Measurements from ENCODE around the gene S100A5. TPM values are rescaled to one million over a fixed set of nuclear protein-coding genes. Genes with fewer than 3 reads are reported as not detected.
A peak's percentile ranks its signal among the peaks of the same experiment; 100 is the strongest.

S100A5 gene
- total and polyA plus RNA-seq, 9 of the 15 experiments (the other 6 are each of a cell fraction or from before 2014, with no cell fraction given) = 0.56 to 1.4 (median 0.64) TPM; not detected in 5

DNA sequence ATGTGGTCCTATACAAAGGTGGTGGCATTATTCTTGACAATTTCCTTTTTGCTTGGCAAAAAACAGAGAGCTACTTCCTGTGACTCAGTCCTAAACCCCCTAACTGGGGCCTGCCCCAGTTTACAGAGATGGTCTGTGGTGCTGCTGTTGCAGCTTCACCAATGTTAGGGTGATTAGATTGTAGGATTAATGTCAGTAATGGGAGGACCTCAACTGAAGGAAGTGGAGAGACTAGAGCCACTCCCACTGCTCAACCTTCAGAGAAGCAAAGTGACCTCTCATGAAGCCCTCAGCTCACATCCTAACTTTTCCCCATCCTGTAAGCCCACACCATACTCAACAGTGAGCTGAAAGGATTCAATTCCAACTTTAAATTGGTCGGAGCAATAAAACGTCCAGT is 8.6 kb downstream of the S100A5 start:
- no peak overlapping the region for H3K27ac ChIP-seq (ENCODE audit: extremely low read depth, low read depth, low read length)
- ATAC-seq = peak; percentile 18
- CTCF ChIA-PET (ENCODE audit: low intra/inter-chr PET ratio) = interaction anchor here (1.0 to 2.4 kb wide), 2 partner anchors 36 to 455 kb away, joined by 3 to 21 read pairs; partner anchors contain the start of gene RAB13
- intact Hi-C loops (cut with micrococcal nuclease) (loop anchor here (1.0 to 5.0 kb wide), 2 partner anchors 36 to 100 kb away; partner anchors contain the start of gene CHTOP), in situ Hi-C loops (cut with MboI) (loop anchor here (5.0 kb wide), 1 partner anchor 35 kb away; the partner anchor contains the start of gene S100A2)
- peak overlapping the region; percentile 54 for H2AFZ ChIP-seq (ENCODE audit: low read depth, low read length)
- H3K9me3 ChIP-seq (replicated peaks; ENCODE audit: control insufficient read depth, insufficient read depth, low read depth, low read length) = no peaks in the 10 kb centered on the region
- BruUV-seq (replicated peaks) = no TSS peak
- H3K4me2 ChIP-seq (ENCODE audit: insufficient read depth, low read length) = no peak overlapping the region
- TF ChIP-seq NFATC3 (IDR thresholded peaks at IDR 0.05) = no peak
- H3K79me2 ChIP-seq (ENCODE audit: control insufficient read depth, insufficient read depth, low read length) = no peaks in the 10 kb centered on the region; the same call in 2 of the 3 replicates
- FAIRE-seq = peak; percentile 37
- no peaks in the 10 kb centered on the region for H3K9me1 ChIP-seq (ENCODE audit: control insufficient read depth, insufficient read depth, low read length)
- H3K27me3 ChIP-seq (ENCODE audit: control insufficient read depth in 2 of 2, insufficient read depth in 2 of 2, low read length in 2 of 2) = no peaks in the 10 kb centered on the region
- POLR2A ChIA-PET = interaction anchor here (0.7 to 1.4 kb wide), 4 partner anchors 8 to 183 kb away, joined by 3 to 7 read pairs (median 4); partner anchors contain the start of gene S100A5
- DNase-seq (ENCODE audit: extremely low read depth in 1 of 4, low spot score in 3 of 4) = no peak
- H4K20me1 ChIP-seq (replicated peaks; ENCODE audit: control insufficient read depth, insufficient read depth, low read length) = no peaks in the 10 kb centered on the region
- 28% methylated on average over 2 of the region's 2 CpGs for WGBS (ENCODE audit: insufficient coverage, low coverage, missing lambda C conversion rate)
- no peak overlapping the region for H3K4me3 ChIP-seq
- no peaks in the 10 kb centered on the region for H3K36me3 ChIP-seq (ENCODE audit: control insufficient read depth, insufficient read depth, low read length)
- H3K9ac ChIP-seq (ENCODE audit: insufficient read depth in 1 of 2, low read depth in 2 of 2, low read length in 2 of 2) = no peak overlapping the region
- H3K4me1 ChIP-seq (replicated peaks in 1 of 2; ENCODE audit: control insufficient read depth in 2 of 2, insufficient read depth in 2 of 2, low read length in 2 of 2) = peaks cover 38 to 41% of the 10 kb centered on the region in 2 experiments

- FAIRE-seq (no peak), DNase-seq (ENCODE audit: extremely low read depth in 1 of 4, low spot score in 3 of 4) (no peak), ATAC-seq (no peak)
- H2AFZ ChIP-seq (ENCODE audit: low read depth, low read length) = 0 out of 2 replicates have a peak overlapping the region, but pooled peaks have one; percentile 54
- in situ Hi-C loops (cut with MboI) (loop anchor here (5.0 kb wide), 1 partner anchor 36 kb away; the partner anchor contains the start of gene S100A2), intact Hi-C loops (cut with micrococcal nuclease) (loop anchor here (1.0 to 5.0 kb wide), 2 partner anchors 37 to 101 kb away; partner anchors contain the start of gene CHTOP)
- no peak overlapping the region for H3K4me2 ChIP-seq (ENCODE audit: insufficient read depth, low read length)
- no peak overlapping the region for H3K27ac ChIP-seq (ENCODE audit: extremely low read depth, low read depth, low read length)
- H3K27me3 ChIP-seq (ENCODE audit: control insufficient read depth in 2 of 2, insufficient read depth in 2 of 2, low read length in 2 of 2) = no peaks in the 10 kb centered on the region
- peaks cover 38 to 41% of the 10 kb centered on the region in 2 experiments for H3K4me1 ChIP-seq (replicated peaks in 1 of 2; ENCODE audit: control insufficient read depth in 2 of 2, insufficient read depth in 2 of 2, low read length in 2 of 2)
- no peaks in the 10 kb centered on the region for H3K9me1 ChIP-seq (ENCODE audit: control insufficient read depth, insufficient read depth, low read length)
- ChIA-PET CTCF (ENCODE audit: low intra/inter-chr PET ratio) (no interaction called here), POLR2A (interaction anchor here (0.8 to 1.4 kb wide), 3 partner anchors 9 to 13 kb away, joined by 3 to 7 read pairs (median 5); partner anchors contain the start of gene S100A5)
- no peaks in the 10 kb centered on the region for H4K20me1 ChIP-seq (replicated peaks; ENCODE audit: control insufficient read depth, insufficient read depth, low read length)
- H3K36me3 ChIP-seq (ENCODE audit: control insufficient read depth, insufficient read depth, low read length) = no peaks in the 10 kb centered on the region
- 64% methylated on average over 3 of the region's 3 CpGs for WGBS (ENCODE audit: insufficient coverage, low coverage, missing lambda C conversion rate)
- H3K79me2 ChIP-seq (ENCODE audit: control insufficient read depth, insufficient read depth, low read length) = no peaks in the 10 kb centered on the region; the same call in 2 of the 3 replicates
- no TSS peak for BruUV-seq (replicated peaks)
- H3K4me3 ChIP-seq = no peak overlapping the region
- H3K9ac ChIP-seq (ENCODE audit: insufficient read depth in 1 of 2, low read depth in 2 of 2, low read length in 2 of 2) = no peak overlapping the region
- no peaks in the 10 kb centered on the region for H3K9me3 ChIP-seq (replicated peaks; ENCODE audit: control insufficient read depth, insufficient read depth, low read depth, low read length)
- no peak for TF ChIP-seq POLR3G (IDR thresholded peaks at IDR 0.05; ENCODE audit: extremely low read depth, insufficient read length, insufficient replicate concordance)
- no peak for TF ChIP-seq YBX1 (IDR thresholded peaks at IDR 0.05)
- no peak for TF ChIP-seq TOE1 (IDR thresholded peaks at IDR 0.05; ENCODE audit: borderline replicate concordance)
- TF ChIP-seq TOE1 (CRISPR knock-in tag; IDR thresholded peaks at IDR 0.05; ENCODE audit: borderline replicate concordance, low read depth) = no peak
- TF ChIP-seq, protein P1, sequence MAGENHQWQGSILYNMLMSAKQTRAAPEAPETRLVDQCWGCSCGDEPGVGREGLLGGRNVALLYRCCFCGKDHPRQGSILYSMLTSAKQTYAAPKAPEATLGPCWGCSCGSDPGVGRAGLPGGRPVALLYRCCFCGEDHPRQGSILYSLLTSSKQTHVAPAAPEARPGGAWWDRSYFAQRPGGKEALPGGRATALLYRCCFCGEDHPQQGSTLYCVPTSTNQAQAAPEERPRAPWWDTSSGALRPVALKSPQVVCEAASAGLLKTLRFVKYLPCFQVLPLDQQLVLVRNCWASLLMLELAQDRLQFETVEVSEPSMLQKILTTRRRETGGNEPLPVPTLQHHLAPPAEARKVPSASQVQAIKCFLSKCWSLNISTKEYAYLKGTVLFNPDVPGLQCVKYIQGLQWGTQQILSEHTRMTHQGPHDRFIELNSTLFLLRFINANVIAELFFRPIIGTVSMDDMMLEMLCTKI (IDR thresholded peaks at IDR 0.05; ENCODE audit: partially characterized antibody) = no peak
- TF ChIP-seq ZNF311 (CRISPR knock-in tag; IDR thresholded peaks at IDR 0.05) = no peak
- no peak for TF ChIP-seq SRSF1 (IDR thresholded peaks at IDR 0.05; ENCODE audit: low read depth, low read length)
Observed at GRCh38 chr1:153531638-153532037, 9.1 kb downstream of the S100A5 start.

Measured in K562 (cell line).